ENCODE data around the gene U2AF2. TPM values are rescaled to one million over a fixed set of nuclear protein-coding genes. Genes with fewer than 3 reads are reported as not detected.

Gene U2AF2
- total and polyA plus RNA-seq, 2 experiments from 2014 or later, result 73.1 to 233 TPM

DNA sequence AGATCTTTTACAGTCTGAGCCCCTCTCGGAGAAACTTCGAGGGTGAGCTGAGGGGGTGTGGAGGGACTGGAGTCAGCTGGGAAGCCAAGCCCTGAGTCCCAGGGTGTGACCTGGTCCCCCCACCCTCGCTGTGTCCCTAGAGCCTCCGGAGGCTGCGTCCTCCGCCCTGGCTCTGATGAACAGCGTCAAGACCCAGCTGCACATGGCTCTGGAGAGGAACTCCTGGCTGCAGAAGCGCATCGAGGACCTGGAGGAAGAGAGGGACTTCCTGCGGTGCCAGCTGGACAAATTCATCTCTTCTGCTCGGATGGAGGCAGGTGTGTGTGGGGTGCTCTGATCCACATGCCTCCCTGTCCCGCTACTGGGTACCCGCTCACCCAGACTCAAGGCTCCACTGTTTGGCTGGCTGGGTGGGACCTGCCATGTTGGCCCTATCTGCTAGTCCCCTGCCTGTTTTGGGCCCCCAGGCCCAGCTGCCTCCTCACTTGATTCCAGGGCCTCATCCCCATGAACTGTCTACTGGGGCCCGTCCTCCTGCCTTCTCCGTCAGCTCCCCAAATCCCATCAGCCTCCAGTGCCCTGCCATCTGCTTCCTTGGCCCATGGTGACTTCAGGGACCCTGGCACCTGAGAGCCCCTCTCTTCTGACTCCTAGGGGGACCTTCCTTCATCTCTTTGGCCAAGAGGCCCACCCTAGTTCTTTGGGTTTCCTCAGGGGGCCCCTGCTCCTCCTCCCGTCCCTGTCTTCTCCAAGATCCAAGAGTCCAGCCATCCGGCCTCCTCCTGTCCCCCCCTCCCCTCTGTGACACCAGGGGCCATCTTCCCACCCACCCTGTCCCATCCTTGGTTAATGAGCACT is 5.3 kb upstream of the U2AF2 start:
- peak overlapping the region; percentile 87; the same call in 1 of the 2 replicates for H3K4me2 ChIP-seq
- no peak overlapping the region for H3K27ac ChIP-seq (ENCODE audit: low read depth)
- H3K27ac Mint-ChIP-seq, result no peak overlapping the region

More for the DNA sequence above, 5.3 kb upstream of the U2AF2 start:
- DNase-seq (ENCODE audit: low spot score), result no peak
- ATAC-seq, result no peak
- H3K36me3 ChIP-seq (ENCODE audit: insufficient read depth), result no peaks in the 10 kb centered on the region
- no peaks in the 10 kb centered on the region for H3K27me3 ChIP-seq (ENCODE audit: insufficient read depth)
- H3F3A ChIP-seq (replicated peaks; ENCODE audit: low read depth), result peaks cover 15% of the 10 kb centered on the region; the same call in 1 of the 2 replicates
- peaks cover 29% of the 10 kb centered on the region for H3K4me1 Mint-ChIP-seq
- no peak overlapping the region for H3K4me3 ChIP-seq
- H3K79me2 ChIP-seq (replicated peaks; ENCODE audit: insufficient read depth), result peaks cover 25% of the 10 kb centered on the region
- no peaks in the 10 kb centered on the region for H3K9me2 ChIP-seq (ENCODE audit: insufficient read depth)
- no peaks in the 10 kb centered on the region; the same call in 2 of the 3 replicates for H3K9me3 Mint-ChIP-seq
- no peaks in the 10 kb centered on the region; the same call in 1 of the 2 replicates for H3K4me1 ChIP-seq (ENCODE audit: insufficient read depth)
- peaks cover 45% of the 10 kb centered on the region for H3K27me3 Mint-ChIP-seq (ENCODE audit: insufficient read depth, low read depth, poor library complexity)
- H2AFZ ChIP-seq, result no peak overlapping the region
- H3K4me3 Mint-ChIP-seq, result peak overlapping the region; percentile 73
- peaks cover 32% of the 10 kb centered on the region for H3K36me3 Mint-ChIP-seq (ENCODE audit: low read depth)
- TF ChIP-seq, protein P1, sequence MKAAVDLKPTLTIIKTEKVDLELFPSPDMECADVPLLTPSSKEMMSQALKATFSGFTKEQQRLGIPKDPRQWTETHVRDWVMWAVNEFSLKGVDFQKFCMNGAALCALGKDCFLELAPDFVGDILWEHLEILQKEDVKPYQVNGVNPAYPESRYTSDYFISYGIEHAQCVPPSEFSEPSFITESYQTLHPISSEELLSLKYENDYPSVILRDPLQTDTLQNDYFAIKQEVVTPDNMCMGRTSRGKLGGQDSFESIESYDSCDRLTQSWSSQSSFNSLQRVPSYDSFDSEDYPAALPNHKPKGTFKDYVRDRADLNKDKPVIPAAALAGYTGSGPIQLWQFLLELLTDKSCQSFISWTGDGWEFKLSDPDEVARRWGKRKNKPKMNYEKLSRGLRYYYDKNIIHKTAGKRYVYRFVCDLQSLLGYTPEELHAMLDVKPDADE (IDR thresholded peaks at IDR 0.05), result no peak
- TF ChIP-seq POLR2AphosphoS5 (IDR thresholded peaks at IDR 0.05; ENCODE audit: low read depth), result no peak
- no peak for TF ChIP-seq ZNF114 (CRISPR knock-in tag; IDR thresholded peaks at IDR 0.05)
- TF ChIP-seq CREB1 (CRISPR knock-in tag; IDR thresholded peaks at IDR 0.05; ENCODE audit: low read depth), result no peak
- no peak for TF ChIP-seq ZNF331 (CRISPR knock-in tag; IDR thresholded peaks at IDR 0.05; ENCODE audit: low read depth)
- TF ChIP-seq NANOG (IDR thresholded peaks at IDR 0.05; ENCODE audit: borderline replicate concordance), result no peak
- no peak for TF ChIP-seq EZH2 (IDR thresholded peaks at IDR 0.05; ENCODE audit: low read depth, unreplicated experiment)
- no peak for TF ChIP-seq EZH2phosphoT487 (IDR thresholded peaks at IDR 0.05; ENCODE audit: unreplicated experiment)
- TF ChIP-seq, protein P2, sequence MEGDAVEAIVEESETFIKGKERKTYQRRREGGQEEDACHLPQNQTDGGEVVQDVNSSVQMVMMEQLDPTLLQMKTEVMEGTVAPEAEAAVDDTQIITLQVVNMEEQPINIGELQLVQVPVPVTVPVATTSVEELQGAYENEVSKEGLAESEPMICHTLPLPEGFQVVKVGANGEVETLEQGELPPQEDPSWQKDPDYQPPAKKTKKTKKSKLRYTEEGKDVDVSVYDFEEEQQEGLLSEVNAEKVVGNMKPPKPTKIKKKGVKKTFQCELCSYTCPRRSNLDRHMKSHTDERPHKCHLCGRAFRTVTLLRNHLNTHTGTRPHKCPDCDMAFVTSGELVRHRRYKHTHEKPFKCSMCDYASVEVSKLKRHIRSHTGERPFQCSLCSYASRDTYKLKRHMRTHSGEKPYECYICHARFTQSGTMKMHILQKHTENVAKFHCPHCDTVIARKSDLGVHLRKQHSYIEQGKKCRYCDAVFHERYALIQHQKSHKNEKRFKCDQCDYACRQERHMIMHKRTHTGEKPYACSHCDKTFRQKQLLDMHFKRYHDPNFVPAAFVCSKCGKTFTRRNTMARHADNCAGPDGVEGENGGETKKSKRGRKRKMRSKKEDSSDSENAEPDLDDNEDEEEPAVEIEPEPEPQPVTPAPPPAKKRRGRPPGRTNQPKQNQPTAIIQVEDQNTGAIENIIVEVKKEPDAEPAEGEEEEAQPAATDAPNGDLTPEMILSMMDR (conservative IDR thresholded peaks at IDR 0.05; ENCODE audit: low read depth in 2 of 2), result no peak
- TF ChIP-seq JUNB (IDR thresholded peaks at IDR 0.05; ENCODE audit: unreplicated experiment), result no peak
- no peak for TF ChIP-seq STAT1 (IDR thresholded peaks at IDR 0.05; ENCODE audit: unreplicated experiment)
- TF ChIP-seq, protein P3, sequence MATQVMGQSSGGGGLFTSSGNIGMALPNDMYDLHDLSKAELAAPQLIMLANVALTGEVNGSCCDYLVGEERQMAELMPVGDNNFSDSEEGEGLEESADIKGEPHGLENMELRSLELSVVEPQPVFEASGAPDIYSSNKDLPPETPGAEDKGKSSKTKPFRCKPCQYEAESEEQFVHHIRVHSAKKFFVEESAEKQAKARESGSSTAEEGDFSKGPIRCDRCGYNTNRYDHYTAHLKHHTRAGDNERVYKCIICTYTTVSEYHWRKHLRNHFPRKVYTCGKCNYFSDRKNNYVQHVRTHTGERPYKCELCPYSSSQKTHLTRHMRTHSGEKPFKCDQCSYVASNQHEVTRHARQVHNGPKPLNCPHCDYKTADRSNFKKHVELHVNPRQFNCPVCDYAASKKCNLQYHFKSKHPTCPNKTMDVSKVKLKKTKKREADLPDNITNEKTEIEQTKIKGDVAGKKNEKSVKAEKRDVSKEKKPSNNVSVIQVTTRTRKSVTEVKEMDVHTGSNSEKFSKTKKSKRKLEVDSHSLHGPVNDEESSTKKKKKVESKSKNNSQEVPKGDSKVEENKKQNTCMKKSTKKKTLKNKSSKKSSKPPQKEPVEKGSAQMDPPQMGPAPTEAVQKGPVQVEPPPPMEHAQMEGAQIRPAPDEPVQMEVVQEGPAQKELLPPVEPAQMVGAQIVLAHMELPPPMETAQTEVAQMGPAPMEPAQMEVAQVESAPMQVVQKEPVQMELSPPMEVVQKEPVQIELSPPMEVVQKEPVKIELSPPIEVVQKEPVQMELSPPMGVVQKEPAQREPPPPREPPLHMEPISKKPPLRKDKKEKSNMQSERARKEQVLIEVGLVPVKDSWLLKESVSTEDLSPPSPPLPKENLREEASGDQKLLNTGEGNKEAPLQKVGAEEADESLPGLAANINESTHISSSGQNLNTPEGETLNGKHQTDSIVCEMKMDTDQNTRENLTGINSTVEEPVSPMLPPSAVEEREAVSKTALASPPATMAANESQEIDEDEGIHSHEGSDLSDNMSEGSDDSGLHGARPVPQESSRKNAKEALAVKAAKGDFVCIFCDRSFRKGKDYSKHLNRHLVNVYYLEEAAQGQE (IDR thresholded peaks at IDR 0.05; ENCODE audit: unreplicated experiment), result no peak
- TF ChIP-seq, protein P4, sequence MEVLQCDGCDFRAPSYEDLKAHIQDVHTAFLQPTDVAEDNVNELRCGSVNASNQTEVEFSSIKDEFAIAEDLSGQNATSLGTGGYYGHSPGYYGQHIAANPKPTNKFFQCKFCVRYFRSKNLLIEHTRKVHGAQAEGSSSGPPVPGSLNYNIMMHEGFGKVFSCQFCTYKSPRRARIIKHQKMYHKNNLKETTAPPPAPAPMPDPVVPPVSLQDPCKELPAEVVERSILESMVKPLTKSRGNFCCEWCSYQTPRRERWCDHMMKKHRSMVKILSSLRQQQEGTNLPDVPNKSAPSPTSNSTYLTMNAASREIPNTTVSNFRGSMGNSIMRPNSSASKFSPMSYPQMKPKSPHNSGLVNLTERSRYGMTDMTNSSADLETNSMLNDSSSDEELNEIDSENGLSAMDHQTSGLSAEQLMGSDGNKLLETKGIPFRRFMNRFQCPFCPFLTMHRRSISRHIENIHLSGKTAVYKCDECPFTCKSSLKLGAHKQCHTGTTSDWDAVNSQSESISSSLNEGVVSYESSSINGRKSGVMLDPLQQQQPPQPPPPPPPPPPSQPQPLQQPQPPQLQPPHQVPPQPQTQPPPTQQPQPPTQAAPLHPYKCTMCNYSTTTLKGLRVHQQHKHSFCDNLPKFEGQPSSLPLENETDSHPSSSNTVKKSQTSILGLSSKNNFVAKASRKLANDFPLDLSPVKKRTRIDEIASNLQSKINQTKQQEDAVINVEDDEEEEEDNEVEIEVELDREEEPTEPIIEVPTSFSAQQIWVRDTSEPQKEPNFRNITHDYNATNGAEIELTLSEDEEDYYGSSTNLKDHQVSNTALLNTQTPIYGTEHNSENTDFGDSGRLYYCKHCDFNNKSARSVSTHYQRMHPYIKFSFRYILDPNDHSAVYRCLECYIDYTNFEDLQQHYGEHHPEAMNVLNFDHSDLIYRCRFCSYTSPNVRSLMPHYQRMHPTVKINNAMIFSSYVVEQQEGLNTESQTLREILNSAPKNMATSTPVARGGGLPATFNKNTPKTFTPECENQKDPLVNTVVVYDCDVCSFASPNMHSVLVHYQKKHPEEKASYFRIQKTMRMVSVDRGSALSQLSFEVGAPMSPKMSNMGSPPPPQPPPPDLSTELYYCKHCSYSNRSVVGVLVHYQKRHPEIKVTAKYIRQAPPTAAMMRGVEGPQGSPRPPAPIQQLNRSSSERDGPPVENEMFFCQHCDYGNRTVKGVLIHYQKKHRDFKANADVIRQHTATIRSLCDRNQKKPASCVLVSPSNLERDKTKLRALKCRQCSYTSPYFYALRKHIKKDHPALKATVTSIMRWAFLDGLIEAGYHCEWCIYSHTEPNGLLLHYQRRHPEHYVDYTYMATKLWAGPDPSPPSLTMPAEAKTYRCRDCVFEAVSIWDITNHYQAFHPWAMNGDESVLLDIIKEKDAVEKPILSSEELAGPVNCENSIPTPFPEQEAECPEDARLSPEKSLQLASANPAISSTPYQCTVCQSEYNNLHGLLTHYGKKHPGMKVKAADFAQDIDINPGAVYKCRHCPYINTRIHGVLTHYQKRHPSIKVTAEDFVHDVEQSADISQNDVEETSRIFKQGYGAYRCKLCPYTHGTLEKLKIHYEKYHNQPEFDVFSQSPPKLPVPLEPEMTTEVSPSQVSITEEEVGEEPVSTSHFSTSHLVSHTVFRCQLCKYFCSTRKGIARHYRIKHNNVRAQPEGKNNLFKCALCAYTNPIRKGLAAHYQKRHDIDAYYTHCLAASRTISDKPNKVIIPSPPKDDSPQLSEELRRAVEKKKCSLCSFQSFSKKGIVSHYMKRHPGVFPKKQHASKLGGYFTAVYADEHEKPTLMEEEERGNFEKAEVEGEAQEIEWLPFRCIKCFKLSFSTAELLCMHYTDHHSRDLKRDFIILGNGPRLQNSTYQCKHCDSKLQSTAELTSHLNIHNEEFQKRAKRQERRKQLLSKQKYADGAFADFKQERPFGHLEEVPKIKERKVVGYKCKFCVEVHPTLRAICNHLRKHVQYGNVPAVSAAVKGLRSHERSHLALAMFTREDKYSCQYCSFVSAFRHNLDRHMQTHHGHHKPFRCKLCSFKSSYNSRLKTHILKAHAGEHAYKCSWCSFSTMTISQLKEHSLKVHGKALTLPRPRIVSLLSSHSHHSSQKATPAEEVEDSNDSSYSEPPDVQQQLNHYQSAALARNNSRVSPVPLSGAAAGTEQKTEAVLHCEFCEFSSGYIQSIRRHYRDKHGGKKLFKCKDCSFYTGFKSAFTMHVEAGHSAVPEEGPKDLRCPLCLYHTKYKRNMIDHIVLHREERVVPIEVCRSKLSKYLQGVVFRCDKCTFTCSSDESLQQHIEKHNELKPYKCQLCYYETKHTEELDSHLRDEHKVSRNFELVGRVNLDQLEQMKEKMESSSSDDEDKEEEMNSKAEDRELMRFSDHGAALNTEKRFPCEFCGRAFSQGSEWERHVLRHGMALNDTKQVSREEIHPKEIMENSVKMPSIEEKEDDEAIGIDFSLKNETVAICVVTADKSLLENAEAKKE (CRISPR knock-in tag; IDR thresholded peaks at IDR 0.05), result no peak
- no peaks in the 10 kb centered on the region for H4K20me1 ChIP-seq (replicated peaks; ENCODE audit: insufficient read depth)

All from GM23338 (cell line).